K562 (cell line): ENCODE measurements around the gene SDR39U1.

Experiments used
- CBFA2T3 ChIP-seq: fragments of 450-650 bp; IDR thresholded peaks from 2 replicates; pipeline ENCODE4 v1.6.1; 2017
- CEBPB ChIP-seq: fragments of 450-650 bp; IDR thresholded peaks from 2 replicates; pipeline ENCODE4 v1.6.1; 2016; ENCODE audit warnings: missing genetic modification characterization, missing compliant biosample characterization
- ESRRA ChIP-seq: fragments of 450-650 bp; IDR thresholded peaks from 2 replicates; pipeline ENCODE4 v1.6.1; 2014; ENCODE audit warnings: low read depth, mild to moderate bottlenecking, moderate library complexity, borderline replicate concordance
- JUNB ChIP-seq: fragments of 450-650 bp; formaldehyde crosslinking; conservative IDR thresholded peaks from 2 replicates; pipeline ENCODE4 v1.4.0; 2020; ENCODE audit warnings: mild to moderate bottlenecking
- RAD21 ChIP-seq, 2 experiments: fragments of 250-450 bp in 1 of 2; fragments of 450-650 bp in 1 of 2; sonication (Bioruptor Pico) in 1 of 2; formaldehyde crosslinking in 1 of 2; IDR thresholded peaks in 1 of 2; conservative IDR thresholded peaks in 1 of 2; 2 replicates each; pipeline versions ENCODE4 v1.4.0 to v1.8.0; 2020 to 2022; ENCODE audit warnings: mild to moderate bottlenecking in 2 of 2, moderate library complexity in 1 of 2
- RHOXF2B ChIP-seq: fragments of 250-450 bp; sonication (Bioruptor Pico); conservative IDR thresholded peaks from 2 replicates; pipeline ENCODE4 v1.5.1; 2021
- SNRNP70 ChIP-seq: fragments of 200-400 bp; formaldehyde crosslinking; optimal IDR thresholded peaks from 2 replicates; pipeline ENCODE3; 2017; ENCODE audit warnings: low read depth, low read length
- TF ChIP-seq, protein P1 (sequence below): fragments of 250-450 bp; sonication (Bioruptor Pico); IDR thresholded peaks from 2 replicates; pipeline ENCODE4 v1.4.0; 2020; ENCODE audit warnings: mild to moderate bottlenecking

DNA sequence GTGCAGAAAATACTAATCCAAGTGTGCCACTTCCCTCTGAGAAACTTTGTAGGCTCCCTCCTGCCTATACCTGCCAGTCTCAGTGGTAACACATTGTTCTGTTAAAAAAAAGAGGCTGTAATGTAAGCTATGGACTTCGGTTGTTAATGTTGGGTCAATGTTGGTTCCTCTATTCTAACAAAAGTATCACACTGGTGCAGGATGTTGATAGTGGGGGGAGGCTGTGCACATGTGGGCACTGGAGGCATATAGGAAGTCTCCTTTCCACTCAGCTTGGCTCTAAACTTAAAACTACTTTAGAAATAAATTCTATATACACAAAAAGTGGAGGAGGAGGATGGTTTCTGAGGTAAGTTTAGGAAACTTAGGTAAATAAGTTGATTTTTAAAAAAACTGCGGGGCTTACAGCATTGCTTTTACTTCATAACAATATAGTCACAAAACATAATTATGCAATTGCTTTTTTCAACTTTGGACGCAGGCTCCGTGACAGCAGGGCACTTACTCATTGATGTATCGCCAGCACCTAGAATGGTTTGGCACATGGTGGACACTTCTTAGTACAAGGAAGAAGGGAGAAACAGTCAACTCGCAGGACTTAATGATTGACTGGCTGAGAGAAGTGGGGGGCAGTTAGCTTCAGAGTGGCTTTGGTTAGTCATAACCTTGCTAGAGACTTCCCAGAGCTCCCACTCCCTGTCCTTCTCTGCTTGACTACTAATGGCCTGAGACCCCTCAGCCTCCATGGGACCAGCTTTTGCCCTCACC, 51.7 kb downstream of the SDR39U1 start:
- TF ChIP-seq, protein P1, sequence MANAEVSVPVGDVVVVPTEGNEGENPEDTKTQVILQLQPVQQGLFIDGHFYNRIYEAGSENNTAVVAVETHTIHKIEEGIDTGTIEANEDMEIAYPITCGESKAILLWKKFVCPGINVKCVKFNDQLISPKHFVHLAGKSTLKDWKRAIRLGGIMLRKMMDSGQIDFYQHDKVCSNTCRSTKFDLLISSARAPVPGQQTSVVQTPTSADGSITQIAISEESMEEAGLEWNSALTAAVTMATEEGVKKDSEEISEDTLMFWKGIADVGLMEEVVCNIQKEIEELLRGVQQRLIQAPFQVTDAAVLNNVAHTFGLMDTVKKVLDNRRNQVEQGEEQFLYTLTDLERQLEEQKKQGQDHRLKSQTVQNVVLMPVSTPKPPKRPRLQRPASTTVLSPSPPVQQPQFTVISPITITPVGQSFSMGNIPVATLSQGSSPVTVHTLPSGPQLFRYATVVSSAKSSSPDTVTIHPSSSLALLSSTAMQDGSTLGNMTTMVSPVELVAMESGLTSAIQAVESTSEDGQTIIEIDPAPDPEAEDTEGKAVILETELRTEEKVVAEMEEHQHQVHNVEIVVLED = no peak
- TF ChIP-seq SNRNP70 (no peak), RAD21 (CRISPR knock-in tag; conservative IDR thresholded peaks at IDR 0.05 in 1 of 2, IDR thresholded peaks at IDR 0.05 in 1 of 2) (no peak), JUNB (no peak), ESRRA (no peak), CBFA2T3 (no peak), CEBPB (tag) (no peak), RHOXF2B (CRISPR knock-in tag) (no peak)
